SU-DHL-6 (cell line): ENCODE results near the gene BPIFB3.

ENCODE experiments used
- EZH2phosphoT487 ChIP-seq: fragments of 200-600 bp; sonication (generic), shearing (Covaris generic); conservative IDR thresholded peaks from 2 replicates; pipeline ENCODE4 v1.6.1; 2018; ENCODE audit warnings: mild to moderate bottlenecking, antibody characterized with exemption, low read length, moderate library complexity, mixed read lengths
- TF ChIP-seq, protein P1 (sequence below): fragments of 200-600 bp; sonication (generic); IDR thresholded peaks from one replicate; pipeline ENCODE4 v1.5.1; 2017; ENCODE audit warnings: antibody characterized with exemption, mild to moderate bottlenecking, low read length, moderate library complexity; ENCODE audit not compliant: insufficient read depth, poor library complexity, severe bottlenecking

DNA sequence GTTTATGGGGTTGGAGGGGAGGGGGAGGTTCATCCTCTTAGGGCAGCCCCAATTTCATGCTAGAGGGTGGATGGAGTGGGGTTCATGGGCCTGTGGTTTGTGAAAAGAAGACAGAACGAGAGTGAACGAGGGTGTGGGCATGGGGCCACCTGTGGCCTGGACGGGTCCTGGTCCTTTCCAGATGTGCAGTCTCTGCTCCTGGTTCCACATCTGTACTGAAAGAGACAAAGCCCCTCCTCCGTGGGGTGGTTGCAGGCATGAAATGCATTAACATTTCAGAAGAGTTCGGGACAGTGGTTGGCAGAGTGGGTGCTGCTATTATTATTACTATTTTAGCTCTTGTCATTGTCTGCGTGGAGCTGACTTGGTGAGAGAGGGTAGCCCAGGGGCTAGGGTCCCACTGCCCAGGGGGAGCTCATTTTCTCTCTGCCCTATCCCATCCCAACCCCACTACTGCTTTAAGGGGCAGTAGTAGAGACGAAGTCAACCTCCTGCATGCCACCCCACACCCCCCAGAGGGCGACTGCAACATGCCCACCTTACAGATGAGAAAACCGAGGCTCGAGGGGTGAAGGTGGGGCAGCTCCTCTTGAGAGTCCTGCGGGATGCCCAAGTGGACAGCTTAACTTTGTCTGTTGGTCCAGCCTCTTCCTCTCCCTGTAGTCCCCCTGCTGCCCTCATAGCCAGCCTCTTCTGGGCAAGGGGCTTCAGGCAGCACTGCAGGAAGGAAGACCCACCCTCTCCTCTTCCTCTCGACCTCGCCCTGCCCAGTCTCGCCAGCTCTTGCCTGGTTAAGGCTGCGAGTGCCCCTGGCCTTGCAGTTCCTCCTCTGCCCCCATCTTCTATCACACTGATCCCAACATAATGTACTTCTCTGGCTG lies 37.8 kb upstream of the BPIFB3 start:
- TF ChIP-seq, protein P1, sequence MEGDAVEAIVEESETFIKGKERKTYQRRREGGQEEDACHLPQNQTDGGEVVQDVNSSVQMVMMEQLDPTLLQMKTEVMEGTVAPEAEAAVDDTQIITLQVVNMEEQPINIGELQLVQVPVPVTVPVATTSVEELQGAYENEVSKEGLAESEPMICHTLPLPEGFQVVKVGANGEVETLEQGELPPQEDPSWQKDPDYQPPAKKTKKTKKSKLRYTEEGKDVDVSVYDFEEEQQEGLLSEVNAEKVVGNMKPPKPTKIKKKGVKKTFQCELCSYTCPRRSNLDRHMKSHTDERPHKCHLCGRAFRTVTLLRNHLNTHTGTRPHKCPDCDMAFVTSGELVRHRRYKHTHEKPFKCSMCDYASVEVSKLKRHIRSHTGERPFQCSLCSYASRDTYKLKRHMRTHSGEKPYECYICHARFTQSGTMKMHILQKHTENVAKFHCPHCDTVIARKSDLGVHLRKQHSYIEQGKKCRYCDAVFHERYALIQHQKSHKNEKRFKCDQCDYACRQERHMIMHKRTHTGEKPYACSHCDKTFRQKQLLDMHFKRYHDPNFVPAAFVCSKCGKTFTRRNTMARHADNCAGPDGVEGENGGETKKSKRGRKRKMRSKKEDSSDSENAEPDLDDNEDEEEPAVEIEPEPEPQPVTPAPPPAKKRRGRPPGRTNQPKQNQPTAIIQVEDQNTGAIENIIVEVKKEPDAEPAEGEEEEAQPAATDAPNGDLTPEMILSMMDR = no peak
- TF ChIP-seq EZH2phosphoT487 = no peak
